Left ventricle myocardium inferior (tissue), 1 donor: Measurements from ENCODE around the gene HOXA9. TPM values are rescaled to one million over a fixed set of nuclear protein-coding genes. Genes with fewer than 3 reads are reported as not detected.

Experiments
- DNase-seq: peaks from one replicate; pipeline ENCODE4 v3.0.0-alpha.2; 2020
- H3K27ac ChIP-seq: fragments of 200-600 bp; replicated peaks from 2 replicates; pipeline ENCODE4 v1.8.0; 2021
- H3K27me3 ChIP-seq: fragments of 200-600 bp; 2 replicates; pipeline ENCODE4 v1.8.0; 2021; ENCODE audit warnings: low read depth
- H3K36me3 ChIP-seq: fragments of 200-600 bp; 2 replicates; pipeline ENCODE4 v1.8.0; 2021
- H3K4me1 ChIP-seq: fragments of 200-600 bp; 2 replicates; pipeline ENCODE4 v1.8.0; 2021
- H3K4me3 ChIP-seq: fragments of 200-600 bp; 2 replicates; pipeline ENCODE4 v1.8.0; 2021; ENCODE audit warnings: mild to moderate bottlenecking, moderate library complexity
- H3K9me3 ChIP-seq: fragments of 200-600 bp; replicated peaks from 2 replicates; pipeline ENCODE4 v1.8.0; 2021
- intact Hi-C: fragments of 100-400 bp; cut with micrococcal nuclease; formaldehyde crosslinking; loops from one replicate; pipeline ENCODE4 v1.11.0; 2022
- total RNA-seq: library from RNA; stranded (reverse); fragmentation: NEBNext Ultra II Directional; extraction: Animal tissue kit (Norgen Biotek cat#: 25700); gene quantifications from one replicate; pipeline ENCODE4 v1.2.1, GENCODE V29; 2021
- TF ChIP-seq, protein P1 (sequence below): fragments of 200-600 bp; IDR thresholded peaks from 2 replicates; pipeline ENCODE4 v1.8.0; 2021; ENCODE audit warnings: antibody characterized with exemption, mild to moderate bottlenecking, borderline replicate concordance
- donor health status: DM: no; HTN: yes; CAD: no; lungs with severe emphysema.

Gene HOXA9
- total RNA-seq, 1 donor from 2014 or later: not detected

DNA sequence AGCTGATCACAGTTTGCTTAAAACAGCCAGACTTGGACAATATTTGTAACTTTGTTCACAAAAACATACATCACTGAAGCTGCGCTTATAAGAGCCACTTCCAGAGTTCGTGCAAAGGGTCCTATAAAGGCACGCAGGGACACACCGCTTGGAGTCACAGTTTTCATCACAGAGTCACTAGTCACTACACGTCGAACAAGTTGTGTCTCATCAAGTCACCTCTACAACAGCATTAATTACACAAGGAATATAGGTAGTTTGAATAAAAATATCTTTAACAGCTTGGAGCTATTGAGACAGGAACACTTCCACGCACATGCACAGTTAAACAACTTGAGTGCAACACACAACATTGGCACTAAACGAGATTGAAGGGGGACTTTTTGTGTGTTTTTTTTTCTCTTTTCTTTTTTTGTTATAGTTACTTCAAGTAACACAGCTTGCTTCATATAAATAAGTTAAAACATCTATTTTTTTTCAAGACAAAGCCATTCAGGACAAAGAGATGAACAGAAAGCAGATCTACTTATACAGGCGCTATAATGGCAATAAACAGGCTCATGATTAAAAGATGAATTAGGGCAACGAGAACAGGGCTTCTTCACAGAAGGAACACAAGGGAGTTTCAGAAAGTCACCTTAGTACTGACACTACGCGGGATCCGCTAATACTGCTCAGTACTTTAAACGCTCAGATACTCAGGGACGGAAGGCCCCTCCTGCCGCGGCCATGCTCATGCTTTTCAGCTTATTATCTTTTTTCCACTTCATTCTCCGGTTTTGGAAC lies 24.0 kb downstream of the HOXA9 start:
- Histone ChIP-seq H3K27ac (no peak overlapping the region), H3K4me1 (peaks cover 37% of the 10 kb centered on the region), H3K9me3 (no peaks in the 10 kb centered on the region), H3K4me3 (peak overlapping the region; percentile 64), H3K27me3 (peaks cover 100% of the 10 kb centered on the region), H3K36me3 (no peaks in the 10 kb centered on the region)
- no peak for DNase-seq
- intact Hi-C loops: no loop called here
- TF ChIP-seq, protein P1, sequence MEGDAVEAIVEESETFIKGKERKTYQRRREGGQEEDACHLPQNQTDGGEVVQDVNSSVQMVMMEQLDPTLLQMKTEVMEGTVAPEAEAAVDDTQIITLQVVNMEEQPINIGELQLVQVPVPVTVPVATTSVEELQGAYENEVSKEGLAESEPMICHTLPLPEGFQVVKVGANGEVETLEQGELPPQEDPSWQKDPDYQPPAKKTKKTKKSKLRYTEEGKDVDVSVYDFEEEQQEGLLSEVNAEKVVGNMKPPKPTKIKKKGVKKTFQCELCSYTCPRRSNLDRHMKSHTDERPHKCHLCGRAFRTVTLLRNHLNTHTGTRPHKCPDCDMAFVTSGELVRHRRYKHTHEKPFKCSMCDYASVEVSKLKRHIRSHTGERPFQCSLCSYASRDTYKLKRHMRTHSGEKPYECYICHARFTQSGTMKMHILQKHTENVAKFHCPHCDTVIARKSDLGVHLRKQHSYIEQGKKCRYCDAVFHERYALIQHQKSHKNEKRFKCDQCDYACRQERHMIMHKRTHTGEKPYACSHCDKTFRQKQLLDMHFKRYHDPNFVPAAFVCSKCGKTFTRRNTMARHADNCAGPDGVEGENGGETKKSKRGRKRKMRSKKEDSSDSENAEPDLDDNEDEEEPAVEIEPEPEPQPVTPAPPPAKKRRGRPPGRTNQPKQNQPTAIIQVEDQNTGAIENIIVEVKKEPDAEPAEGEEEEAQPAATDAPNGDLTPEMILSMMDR: no peak

DNA sequence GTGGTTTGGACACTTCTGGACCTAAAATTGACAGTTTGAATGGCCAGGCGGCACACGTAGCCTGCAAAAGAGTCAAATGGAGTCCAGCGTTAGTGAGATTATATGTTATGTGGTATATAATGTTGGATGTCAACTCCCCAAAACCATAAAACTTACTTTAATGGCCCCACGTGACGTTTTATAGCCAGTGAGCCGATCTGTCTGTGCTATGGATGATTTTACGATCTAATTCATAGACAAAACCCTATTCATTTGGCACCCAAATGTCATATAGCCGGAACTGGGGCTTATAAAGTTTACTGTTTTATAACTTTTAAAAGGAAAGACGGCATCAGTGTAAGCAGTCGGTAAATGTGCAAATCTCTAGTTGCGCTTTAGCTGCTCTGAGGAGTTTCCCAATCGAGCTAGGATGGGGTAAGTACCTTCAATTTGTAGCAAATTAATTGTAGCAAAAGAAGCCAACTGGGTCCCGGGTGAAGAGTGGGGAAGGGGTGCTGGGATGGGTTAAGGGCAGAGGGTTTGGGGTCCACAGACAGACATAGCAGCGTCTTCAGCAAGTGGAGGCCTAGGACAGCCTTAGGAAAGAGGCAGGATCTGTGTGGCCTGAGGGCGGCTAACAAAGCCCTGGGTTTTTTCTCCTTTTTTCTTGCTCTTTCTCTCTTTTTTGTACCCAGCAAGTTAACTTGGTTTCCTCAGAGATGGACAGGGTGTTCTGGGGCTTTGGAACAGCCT lies 25.0 kb downstream of the HOXA9 start:
- Histone ChIP-seq H3K4me1 (peaks cover 37% of the 10 kb centered on the region), H3K27ac (no peak overlapping the region), H3K27me3 (peaks cover 100% of the 10 kb centered on the region), H3K36me3 (no peaks in the 10 kb centered on the region), H3K4me3 (no peak overlapping the region), H3K9me3 (no peaks in the 10 kb centered on the region)
- intact Hi-C loops: no loop called here
- TF ChIP-seq, protein P1: no peak
- DNase-seq: no peak

DNA sequence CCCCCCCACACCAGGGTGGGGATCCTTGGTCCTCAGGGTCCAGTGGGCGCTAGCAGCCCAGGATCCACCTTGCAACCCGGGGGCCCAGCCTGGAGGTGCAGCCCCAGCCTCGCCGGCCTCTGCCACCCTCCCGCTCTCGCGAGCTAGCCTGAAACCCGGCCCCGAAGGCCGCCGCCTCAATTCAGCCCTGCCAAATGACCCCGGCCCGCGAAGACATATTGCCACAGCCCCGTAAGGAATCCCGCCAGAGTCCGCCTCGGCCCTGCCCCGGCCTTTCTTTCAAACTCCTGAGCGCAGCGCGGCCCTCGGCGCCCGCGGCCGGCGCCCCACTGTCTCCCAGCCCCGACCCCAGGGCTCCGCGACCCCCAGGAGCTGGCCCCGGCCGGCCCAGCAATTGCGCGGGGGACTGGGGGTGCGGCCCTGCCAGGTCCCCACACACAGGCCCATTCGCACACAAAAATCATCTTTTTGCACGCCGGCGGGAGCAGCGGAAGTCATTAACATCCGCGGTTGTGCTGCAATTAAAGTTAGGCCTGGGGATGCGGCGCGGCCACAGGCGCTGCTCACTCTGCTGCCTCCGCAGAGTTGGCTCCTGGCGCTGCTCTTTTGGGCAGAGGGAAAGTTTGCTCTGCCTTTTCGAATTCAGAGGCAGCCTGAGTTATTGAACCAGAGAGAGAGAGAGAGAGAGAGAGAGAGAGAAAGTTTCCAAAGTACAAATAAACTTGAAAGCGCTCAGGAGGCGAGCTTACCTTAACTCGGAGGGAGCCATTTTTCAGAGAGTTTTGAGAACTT lies 25.8 kb downstream of the HOXA9 start:
- Histone ChIP-seq H3K4me1 (peaks cover 30% of the 10 kb centered on the region), H3K4me3 (no peak overlapping the region), H3K9me3 (no peaks in the 10 kb centered on the region), H3K27me3 (peaks cover 100% of the 10 kb centered on the region), H3K27ac (no peak overlapping the region), H3K36me3 (no peaks in the 10 kb centered on the region)
- DNase-seq: no peak
- TF ChIP-seq, protein P1: no peak
- intact Hi-C loops: no loop called here

DNA sequence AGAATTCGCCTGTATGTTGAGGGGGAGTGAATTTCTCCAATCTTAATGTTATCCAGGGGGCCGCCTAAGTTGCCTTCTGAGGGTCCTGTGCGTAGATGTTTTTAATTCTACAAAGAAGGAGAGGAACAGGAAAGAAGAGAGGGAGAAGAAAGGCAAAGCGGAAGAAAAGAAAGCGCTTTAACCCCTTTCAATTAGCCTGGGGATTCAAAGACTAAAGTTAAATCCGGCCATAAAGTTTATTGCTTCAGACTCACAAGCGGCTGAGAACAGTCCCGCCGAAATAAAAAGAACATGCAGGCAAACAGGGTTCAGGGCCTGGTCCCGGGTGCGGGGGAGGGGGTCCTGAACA lies 26.4 kb downstream of the HOXA9 start:
- intact Hi-C loops: no loop called here
- no peaks in the 10 kb centered on the region for H3K9me3 ChIP-seq
- H3K36me3 ChIP-seq: no peaks in the 10 kb centered on the region
- peaks cover 100% of the 10 kb centered on the region for H3K27me3 ChIP-seq
- TF ChIP-seq, protein P1: no peak
- H3K4me3 ChIP-seq: no peak overlapping the region
- DNase-seq: no peak
- no peak overlapping the region for H3K27ac ChIP-seq
- H3K4me1 ChIP-seq: peaks cover 27% of the 10 kb centered on the region

DNA sequence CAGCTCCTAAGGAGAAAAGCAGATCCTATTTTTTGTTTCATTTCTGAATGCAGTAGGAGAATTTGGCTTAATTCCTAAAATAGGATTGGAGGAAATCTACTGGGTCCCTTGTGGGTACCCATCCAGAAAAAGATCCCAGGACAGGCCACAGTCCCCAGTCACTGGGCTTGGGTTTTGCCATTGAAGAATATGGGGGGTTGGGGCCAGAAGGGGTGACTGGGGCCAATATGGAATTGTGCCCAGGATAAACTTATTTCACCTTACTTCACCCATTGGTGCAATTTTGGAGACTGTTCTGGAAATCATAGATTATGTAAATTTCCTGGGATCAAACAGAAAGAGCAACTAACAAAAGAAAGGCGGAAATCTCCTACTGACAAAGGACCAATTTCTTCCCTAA lies 26.9 kb downstream of the HOXA9 start:
- intact Hi-C loops: no loop called here
- peaks cover 100% of the 10 kb centered on the region for H3K27me3 ChIP-seq
- no peaks in the 10 kb centered on the region for H3K9me3 ChIP-seq
- H3K4me1 ChIP-seq: peaks cover 23% of the 10 kb centered on the region
- DNase-seq: no peak
- H3K27ac ChIP-seq: no peak overlapping the region
- H3K36me3 ChIP-seq: no peaks in the 10 kb centered on the region
- TF ChIP-seq, protein P1: no peak
- H3K4me3 ChIP-seq: no peak overlapping the region
